Esophagus muscularis mucosa (tissue), 3 donors: ENCODE measurements around the gene CCDC183.

ENCODE experiments used
- POLR2A ChIP-seq: fragments of 450-650 bp; IDR thresholded peaks from one replicate; pipeline ENCODE4 v1.6.1; 2017; ENCODE audit warnings: antibody characterized with exemption, moderate library complexity, mild to moderate bottlenecking, low read depth
- TF ChIP-seq, protein P1 (sequence below), 3 experiments: fragments of 200-600 bp in 2 of 3; fragments of 450-650 bp in 1 of 3; sonication (generic) in 2 of 3; IDR thresholded peaks; one replicate each; pipeline ENCODE4 v1.5.1; 2017 to 2019; ENCODE audit warnings: antibody characterized with exemption in 3 of 3, mild to moderate bottlenecking in 2 of 3, moderate library complexity in 1 of 3

DNA sequence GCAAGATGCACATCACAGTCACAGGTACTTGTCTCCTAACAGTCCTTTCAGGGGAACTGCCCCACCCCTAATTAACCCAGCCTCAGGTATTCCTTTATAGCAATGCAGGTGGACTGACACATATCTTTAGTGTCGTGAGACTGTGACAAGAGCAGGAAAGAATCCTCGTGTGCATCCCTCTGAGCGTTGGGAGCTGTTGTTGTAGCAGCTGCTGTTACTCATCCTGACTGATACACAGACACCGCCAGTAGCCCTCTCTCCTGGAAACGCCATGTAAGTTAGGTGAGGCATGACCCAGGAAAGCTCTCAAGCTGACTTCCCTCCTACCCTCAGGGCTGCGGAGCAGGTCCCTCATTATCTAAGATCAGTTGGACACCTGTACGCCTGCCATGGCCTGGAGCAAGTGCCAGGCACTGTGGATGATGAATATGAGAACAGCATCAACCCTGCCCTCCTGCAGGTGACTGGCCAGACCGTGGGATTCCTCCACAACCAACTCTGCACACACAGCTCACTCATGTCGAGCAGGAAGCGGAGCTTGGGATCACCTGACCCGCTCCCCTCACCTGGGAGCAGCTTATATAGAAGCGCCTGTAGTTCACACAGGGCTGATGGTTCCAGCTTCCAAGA lies 21.6 kb upstream of the CCDC183 start:
- TF ChIP-seq, protein P1, sequence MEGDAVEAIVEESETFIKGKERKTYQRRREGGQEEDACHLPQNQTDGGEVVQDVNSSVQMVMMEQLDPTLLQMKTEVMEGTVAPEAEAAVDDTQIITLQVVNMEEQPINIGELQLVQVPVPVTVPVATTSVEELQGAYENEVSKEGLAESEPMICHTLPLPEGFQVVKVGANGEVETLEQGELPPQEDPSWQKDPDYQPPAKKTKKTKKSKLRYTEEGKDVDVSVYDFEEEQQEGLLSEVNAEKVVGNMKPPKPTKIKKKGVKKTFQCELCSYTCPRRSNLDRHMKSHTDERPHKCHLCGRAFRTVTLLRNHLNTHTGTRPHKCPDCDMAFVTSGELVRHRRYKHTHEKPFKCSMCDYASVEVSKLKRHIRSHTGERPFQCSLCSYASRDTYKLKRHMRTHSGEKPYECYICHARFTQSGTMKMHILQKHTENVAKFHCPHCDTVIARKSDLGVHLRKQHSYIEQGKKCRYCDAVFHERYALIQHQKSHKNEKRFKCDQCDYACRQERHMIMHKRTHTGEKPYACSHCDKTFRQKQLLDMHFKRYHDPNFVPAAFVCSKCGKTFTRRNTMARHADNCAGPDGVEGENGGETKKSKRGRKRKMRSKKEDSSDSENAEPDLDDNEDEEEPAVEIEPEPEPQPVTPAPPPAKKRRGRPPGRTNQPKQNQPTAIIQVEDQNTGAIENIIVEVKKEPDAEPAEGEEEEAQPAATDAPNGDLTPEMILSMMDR (IDR thresholded peaks at IDR 0.05) = no peak
- TF ChIP-seq POLR2A = no peak
